WI38 (cell line): ENCODE data around the gene TTC8.
"Not testable (repeated sequence)": the region's sequence is repeated elsewhere in the genome, so short reads cannot be mapped to it uniquely, and the experiment has no call there.

ENCODE experiments used
- H3K4me3 ChIP-seq: 2 replicates; pipeline ENCODE4 v1.5.1; 2011; ENCODE audit warnings: low read depth, mild to moderate bottlenecking, control low read depth, low read length
- CTCF ChIP-seq: IDR thresholded peaks from 2 replicates; pipeline ENCODE4 v1.5.1; 2012; ENCODE audit warnings: low read depth, mild to moderate bottlenecking, control low read depth, low read length

TTC8 gene

GRCh38 chr14:88849716-88850115 is 25.3 kb downstream of the TTC8 start:
- H3K4me3 ChIP-seq, result no peak overlapping the region
- TF ChIP-seq CTCF, result no peak

GRCh38 chr14:88851587-88851986 is 27.1 kb downstream of the TTC8 start:
- no peak overlapping the region for H3K4me3 ChIP-seq
- TF ChIP-seq CTCF, result no peak

- TF ChIP-seq CTCF, result no peak
- no peak overlapping the region for H3K4me3 ChIP-seq
These were observed 28.2 kb downstream of the TTC8 start for GRCh38 chr14:88852632-88853031.

GRCh38 chr14:88853129-88853528 is 28.7 kb downstream of the TTC8 start:
- no peak overlapping the region for H3K4me3 ChIP-seq
- no peak for TF ChIP-seq CTCF

GRCh38 chr14:88856786-88857366 is 32.4 kb downstream of the TTC8 start:
- no peak for TF ChIP-seq CTCF
- no peak overlapping the region for H3K4me3 ChIP-seq

- not testable (repeated sequence) for H3K4me3 ChIP-seq
These were observed 33.4 kb downstream of the TTC8 start for GRCh38 chr14:88857861-88858260.

- not testable (repeated sequence) for H3K4me3 ChIP-seq
These were observed 34.7 kb downstream of the TTC8 start for GRCh38 chr14:88859118-88859517.

- no peak overlapping the region for H3K4me3 ChIP-seq
- no peak for TF ChIP-seq CTCF
These were observed 38.7 kb downstream of the TTC8 start for GRCh38 chr14:88863167-88863566.
